Measurements from ENCODE around the gene TREM1.

DNA sequence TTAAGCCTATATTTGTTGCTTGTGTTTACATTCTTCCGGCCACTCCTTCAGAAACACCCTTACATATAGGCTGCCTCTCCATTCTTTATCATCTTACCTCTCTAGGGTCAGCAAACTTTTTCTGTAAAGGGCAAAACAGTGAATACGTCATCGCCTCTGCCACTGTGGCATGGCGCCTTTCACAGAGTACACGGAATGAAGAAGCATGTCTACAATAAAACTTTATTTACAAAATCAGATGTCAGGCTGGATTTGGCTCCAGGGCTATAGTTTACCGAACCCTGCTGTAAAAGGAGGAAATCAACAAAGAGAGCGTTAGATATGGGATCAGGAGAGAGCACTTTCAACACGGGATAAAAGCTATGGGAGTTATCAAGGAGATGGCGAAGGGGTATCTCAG is 39.6 kb upstream of the TREM1 start:
- TF ChIP-seq, protein P1, sequence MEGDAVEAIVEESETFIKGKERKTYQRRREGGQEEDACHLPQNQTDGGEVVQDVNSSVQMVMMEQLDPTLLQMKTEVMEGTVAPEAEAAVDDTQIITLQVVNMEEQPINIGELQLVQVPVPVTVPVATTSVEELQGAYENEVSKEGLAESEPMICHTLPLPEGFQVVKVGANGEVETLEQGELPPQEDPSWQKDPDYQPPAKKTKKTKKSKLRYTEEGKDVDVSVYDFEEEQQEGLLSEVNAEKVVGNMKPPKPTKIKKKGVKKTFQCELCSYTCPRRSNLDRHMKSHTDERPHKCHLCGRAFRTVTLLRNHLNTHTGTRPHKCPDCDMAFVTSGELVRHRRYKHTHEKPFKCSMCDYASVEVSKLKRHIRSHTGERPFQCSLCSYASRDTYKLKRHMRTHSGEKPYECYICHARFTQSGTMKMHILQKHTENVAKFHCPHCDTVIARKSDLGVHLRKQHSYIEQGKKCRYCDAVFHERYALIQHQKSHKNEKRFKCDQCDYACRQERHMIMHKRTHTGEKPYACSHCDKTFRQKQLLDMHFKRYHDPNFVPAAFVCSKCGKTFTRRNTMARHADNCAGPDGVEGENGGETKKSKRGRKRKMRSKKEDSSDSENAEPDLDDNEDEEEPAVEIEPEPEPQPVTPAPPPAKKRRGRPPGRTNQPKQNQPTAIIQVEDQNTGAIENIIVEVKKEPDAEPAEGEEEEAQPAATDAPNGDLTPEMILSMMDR (IDR thresholded peaks at IDR 0.05) = no peak
- TF ChIP-seq POLR2A (IDR thresholded peaks at IDR 0.05) = no peak
